ENCODE data around the gene FAM120A.

FAM120A gene

GRCh38 chr9:93452710-93453046 is 1.2 kb downstream of the FAM120A start:
- Histone ChIP-seq H3K27ac (ENCODE audit: low read depth, low read length) (peak overlapping the region; percentile 98), H3K27me3 (ENCODE audit: control insufficient read depth in 1 of 2, insufficient read depth in 2 of 2, low read length in 2 of 2) (no peaks in the 10 kb centered on the region), H3K4me1 (ENCODE audit: insufficient read depth, low read length) (peaks cover 31% of the 10 kb centered on the region), H3K4me3 (ENCODE audit: low read depth in 1 of 2, low read length in 2 of 2) (peak overlapping the region; percentile 82 to 92), H3K36me3 (ENCODE audit: insufficient read depth, low read length) (peaks cover 6% of the 10 kb centered on the region), H3K9ac (ENCODE audit: low read length) (peak overlapping the region; percentile 74), H3K9me3 (ENCODE audit: low read length) (no peaks in the 10 kb centered on the region)

DNA sequence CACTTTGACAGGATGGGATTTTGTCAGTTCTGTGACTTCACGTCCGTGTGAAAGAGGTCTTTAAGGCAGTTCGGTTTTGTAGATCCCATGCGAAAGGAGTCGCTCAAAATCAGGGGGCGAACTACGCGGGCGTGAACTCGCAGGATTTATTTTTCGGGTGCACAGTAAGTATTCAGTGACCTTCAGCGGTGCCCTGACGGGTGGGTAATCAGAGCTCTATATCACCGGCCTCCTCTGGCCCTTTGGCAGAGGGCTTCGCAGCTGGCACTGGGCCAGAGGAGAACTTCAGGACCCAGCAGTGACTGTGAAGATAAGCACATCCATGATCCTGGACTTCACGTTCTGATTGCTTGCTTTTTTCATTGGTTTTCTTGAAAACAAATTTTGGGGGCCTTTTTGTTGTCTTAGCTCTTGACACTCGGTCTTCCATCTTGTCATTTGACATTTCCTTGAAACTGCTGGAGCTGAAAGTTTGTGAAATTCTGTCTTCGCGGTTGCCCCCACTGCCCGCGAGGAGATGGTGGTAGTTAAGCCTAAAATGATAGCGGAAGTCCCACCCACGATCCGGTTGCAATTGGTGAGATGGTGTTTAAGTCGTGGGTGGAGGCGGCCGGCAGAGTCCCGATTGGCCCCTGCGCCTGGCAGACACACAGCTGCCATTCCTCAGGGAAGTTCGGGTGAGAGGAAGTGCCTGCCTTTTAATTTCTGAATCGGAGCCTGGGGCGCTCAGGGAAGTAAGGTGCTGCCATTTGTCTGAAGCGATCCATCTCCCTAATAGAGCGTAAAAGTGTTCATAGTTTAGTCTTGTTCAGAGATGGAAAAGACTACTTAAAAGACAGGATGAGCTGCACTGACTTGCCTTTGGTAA is 1.8 kb downstream of the FAM120A start, which contains the start of gene FAM120AOS:
Gene FAM120AOS, minus strand, starts transcription at position 535 of the 868 bp plus-strand sequence. CDS start 872 bp downstream, outside the sequence.
- peak within 1 kb of the TSS; percentile 82 to 92 for H3K4me3 ChIP-seq (ENCODE audit: low read depth in 1 of 2, low read length in 2 of 2)
- no peaks in the 10 kb centered on the region for H3K36me3 ChIP-seq (ENCODE audit: insufficient read depth, low read length)
- H3K27me3 ChIP-seq (ENCODE audit: control insufficient read depth in 1 of 2, insufficient read depth in 2 of 2, low read length in 2 of 2): no peaks in the 10 kb centered on the region
- H3K9ac ChIP-seq (ENCODE audit: low read length): peak within 1 kb of the TSS; percentile 74
- H3K27ac ChIP-seq (ENCODE audit: low read depth, low read length): peak within 1 kb of the TSS; percentile 98
- no peaks in the 10 kb centered on the region for H3K9me3 ChIP-seq (ENCODE audit: low read length)
- H3K4me1 ChIP-seq (ENCODE audit: insufficient read depth, low read length): peaks cover 31% of the 10 kb centered on the region

GRCh38 chr9:93456022-93456421 is 4.5 kb downstream of the FAM120A start:
- Histone ChIP-seq H3K27me3 (ENCODE audit: control insufficient read depth in 1 of 2, insufficient read depth in 2 of 2, low read length in 2 of 2) (no peaks in the 10 kb centered on the region), H3K9ac (ENCODE audit: low read length) (no peak overlapping the region), H3K27ac (ENCODE audit: low read depth, low read length) (no peak overlapping the region), H3K4me1 (ENCODE audit: insufficient read depth, low read length) (peaks cover 36% of the 10 kb centered on the region), H3K9me3 (ENCODE audit: low read length) (no peaks in the 10 kb centered on the region), H3K36me3 (ENCODE audit: insufficient read depth, low read length) (no peaks in the 10 kb centered on the region), H3K4me3 (ENCODE audit: low read depth in 1 of 2, low read length in 2 of 2) (no peak overlapping the region)

GRCh38 chr9:93456504-93456903 is 5.0 kb downstream of the FAM120A start:
- H3K4me1 ChIP-seq (ENCODE audit: insufficient read depth, low read length): peaks cover 36% of the 10 kb centered on the region
- H3K27ac ChIP-seq (ENCODE audit: low read depth, low read length): no peak overlapping the region
- no peaks in the 10 kb centered on the region for H3K27me3 ChIP-seq (ENCODE audit: control insufficient read depth in 1 of 2, insufficient read depth in 2 of 2, low read length in 2 of 2)
- H3K9ac ChIP-seq (ENCODE audit: low read length): no peak overlapping the region
- H3K9me3 ChIP-seq (ENCODE audit: low read length): no peaks in the 10 kb centered on the region
- no peak overlapping the region for H3K4me3 ChIP-seq (ENCODE audit: low read depth in 1 of 2, low read length in 2 of 2)
- H3K36me3 ChIP-seq (ENCODE audit: insufficient read depth, low read length): no peaks in the 10 kb centered on the region

- Histone ChIP-seq H3K36me3 (ENCODE audit: insufficient read depth, low read length) (no peaks in the 10 kb centered on the region), H3K4me1 (ENCODE audit: insufficient read depth, low read length) (peaks cover 36% of the 10 kb centered on the region), H3K9ac (ENCODE audit: low read length) (no peak overlapping the region), H3K9me3 (ENCODE audit: low read length) (no peaks in the 10 kb centered on the region), H3K27ac (ENCODE audit: low read depth, low read length) (no peak overlapping the region), H3K27me3 (ENCODE audit: control insufficient read depth in 1 of 2, insufficient read depth in 2 of 2, low read length in 2 of 2) (no peaks in the 10 kb centered on the region), H3K4me3 (ENCODE audit: low read depth in 1 of 2, low read length in 2 of 2) (no peak overlapping the region)
These were observed 5.5 kb downstream of the FAM120A start for GRCh38 chr9:93457006-93457405.

- Histone ChIP-seq H3K4me3 (ENCODE audit: low read depth in 1 of 2, low read length in 2 of 2) (no peak overlapping the region), H3K4me1 (ENCODE audit: insufficient read depth, low read length) (peaks cover 36% of the 10 kb centered on the region), H3K27ac (ENCODE audit: low read depth, low read length) (no peak overlapping the region), H3K36me3 (ENCODE audit: insufficient read depth, low read length) (no peaks in the 10 kb centered on the region), H3K9ac (ENCODE audit: low read length) (no peak overlapping the region), H3K27me3 (ENCODE audit: control insufficient read depth in 1 of 2, insufficient read depth in 2 of 2, low read length in 2 of 2) (no peaks in the 10 kb centered on the region), H3K9me3 (ENCODE audit: low read length) (no peaks in the 10 kb centered on the region)
These were observed 7.2 kb downstream of the FAM120A start for GRCh38 chr9:93458712-93459111.

- peaks cover 37% of the 10 kb centered on the region for H3K4me1 ChIP-seq (ENCODE audit: insufficient read depth, low read length)
- H3K27ac ChIP-seq (ENCODE audit: low read depth, low read length): no peak overlapping the region
These were observed 8.0 kb downstream of the FAM120A start for GRCh38 chr9:93459432-93459847.

GRCh38 chr9:93460689-93461413 is 9.4 kb downstream of the FAM120A start:
- H3K4me1 ChIP-seq (ENCODE audit: insufficient read depth, low read length): peaks cover 41% of the 10 kb centered on the region
- H3K36me3 ChIP-seq (ENCODE audit: insufficient read depth, low read length): no peaks in the 10 kb centered on the region
- no peaks in the 10 kb centered on the region for H3K27me3 ChIP-seq (ENCODE audit: control insufficient read depth in 1 of 2, insufficient read depth in 2 of 2, low read length in 2 of 2)
- H3K4me3 ChIP-seq (ENCODE audit: low read depth in 1 of 2, low read length in 2 of 2): no peak overlapping the region
- H3K9me3 ChIP-seq (ENCODE audit: low read length): no peaks in the 10 kb centered on the region
- no peak overlapping the region for H3K27ac ChIP-seq (ENCODE audit: low read depth, low read length)
- no peak overlapping the region for H3K9ac ChIP-seq (ENCODE audit: low read length)

More at GRCh38 chr9:93459432-93459847, 8.0 kb downstream of the FAM120A start:
- Histone ChIP-seq H3K4me3 (ENCODE audit: low read depth in 1 of 2, low read length in 2 of 2) (no peak overlapping the region), H3K36me3 (ENCODE audit: insufficient read depth, low read length) (no peaks in the 10 kb centered on the region), H3K27me3 (ENCODE audit: control insufficient read depth in 1 of 2, insufficient read depth in 2 of 2, low read length in 2 of 2) (no peaks in the 10 kb centered on the region), H3K9ac (ENCODE audit: low read length) (no peak overlapping the region), H3K9me3 (ENCODE audit: low read length) (no peaks in the 10 kb centered on the region)

DNA sequence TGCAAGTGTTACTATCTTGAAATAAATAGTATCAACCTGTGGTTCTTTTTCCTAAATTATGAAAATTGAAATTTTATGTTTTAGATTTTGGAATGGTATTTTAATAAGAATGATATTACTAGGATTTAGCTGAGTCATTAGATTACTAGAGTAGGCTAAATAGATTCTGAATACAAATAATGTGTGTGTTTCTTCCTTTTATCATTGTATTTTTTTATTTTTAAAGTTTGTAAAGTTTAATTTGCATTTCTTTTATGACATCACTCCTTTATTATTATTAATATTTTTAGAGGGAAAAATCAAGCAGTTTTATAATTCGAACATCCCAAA is 9.9 kb downstream of the FAM120A start:
- H3K9me3 ChIP-seq (ENCODE audit: low read length): no peaks in the 10 kb centered on the region
- H3K27ac ChIP-seq (ENCODE audit: low read depth, low read length): no peak overlapping the region
- H3K4me1 ChIP-seq (ENCODE audit: insufficient read depth, low read length): peaks cover 41% of the 10 kb centered on the region
- H3K27me3 ChIP-seq (ENCODE audit: control insufficient read depth in 1 of 2, insufficient read depth in 2 of 2, low read length in 2 of 2): no peaks in the 10 kb centered on the region
- H3K4me3 ChIP-seq (ENCODE audit: low read depth in 1 of 2, low read length in 2 of 2): no peak overlapping the region
- no peak overlapping the region for H3K9ac ChIP-seq (ENCODE audit: low read length)
- H3K36me3 ChIP-seq (ENCODE audit: insufficient read depth, low read length): no peaks in the 10 kb centered on the region

- Histone ChIP-seq H3K36me3 (ENCODE audit: insufficient read depth, low read length) (no peaks in the 10 kb centered on the region), H3K27ac (ENCODE audit: low read depth, low read length) (no peak overlapping the region), H3K9me3 (ENCODE audit: low read length) (no peaks in the 10 kb centered on the region), H3K27me3 (ENCODE audit: control insufficient read depth in 1 of 2, insufficient read depth in 2 of 2, low read length in 2 of 2) (no peaks in the 10 kb centered on the region), H3K4me3 (ENCODE audit: low read depth in 1 of 2, low read length in 2 of 2) (no peak overlapping the region), H3K9ac (ENCODE audit: low read length) (no peak overlapping the region), H3K4me1 (ENCODE audit: insufficient read depth, low read length) (peaks cover 44% of the 10 kb centered on the region)
These were observed 10.3 kb downstream of the FAM120A start for GRCh38 chr9:93461821-93462220.

DNA sequence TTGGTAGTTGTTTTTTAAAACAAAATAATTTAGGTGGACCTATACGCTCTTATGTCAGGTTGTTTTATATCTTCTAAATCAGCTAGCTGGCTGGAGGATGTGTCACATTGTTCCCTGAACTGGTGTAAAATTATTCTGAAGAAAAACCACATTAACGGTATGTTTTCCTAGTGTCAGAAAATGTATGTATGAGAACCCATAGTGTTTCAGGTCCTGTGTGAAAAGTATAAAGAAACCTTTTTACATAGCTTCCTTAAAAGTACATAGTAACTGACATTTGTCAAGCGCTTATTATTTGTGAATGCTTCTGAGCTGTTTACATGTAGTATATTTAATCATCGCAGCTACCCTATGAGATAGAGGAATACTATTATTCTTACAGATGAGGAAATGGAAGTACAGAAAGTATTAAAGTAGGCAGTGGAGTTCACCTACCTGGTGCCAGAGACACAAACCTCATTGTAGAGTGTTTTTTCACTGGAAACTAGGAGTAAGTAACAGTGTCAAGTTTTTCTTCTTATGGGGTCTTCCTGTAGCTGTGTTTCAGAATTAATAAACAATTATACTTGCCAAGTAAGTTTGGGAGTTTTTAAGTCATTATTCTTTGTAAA is 12.3 kb downstream of the FAM120A start:
- peaks cover 58% of the 10 kb centered on the region for H3K4me1 ChIP-seq (ENCODE audit: insufficient read depth, low read length)
- no peaks in the 10 kb centered on the region for H3K9me3 ChIP-seq (ENCODE audit: low read length)
- no peaks in the 10 kb centered on the region for H3K27me3 ChIP-seq (ENCODE audit: control insufficient read depth in 1 of 2, insufficient read depth in 2 of 2, low read length in 2 of 2)
- H3K36me3 ChIP-seq (ENCODE audit: insufficient read depth, low read length): no peaks in the 10 kb centered on the region
- H3K27ac ChIP-seq (ENCODE audit: low read depth, low read length): no peak overlapping the region
- H3K4me3 ChIP-seq (ENCODE audit: low read depth in 1 of 2, low read length in 2 of 2): no peak overlapping the region
- no peak overlapping the region for H3K9ac ChIP-seq (ENCODE audit: low read length)

Measured in muscle layer of colon (tissue), 2 donors.